Loucy (cell line): ENCODE results near the gene PHKB.

ENCODE experiments used
- H2AFZ ChIP-seq: fragments of 200-600 bp; sonication (generic); 2 replicates; pipeline ENCODE4 v1.6.0; 2016; ENCODE audit warnings: antibody characterized with exemption, mild to moderate bottlenecking, low read length, moderate library complexity
- H3F3A ChIP-seq: fragments of 200-600 bp; 2 replicates; pipeline ENCODE4 v1.6.0; 2016; ENCODE audit warnings: antibody characterized with exemption, low read depth, mild to moderate bottlenecking
- H3K27me3 ChIP-seq: fragments of 200-600 bp; sonication (generic); 2 replicates; pipeline ENCODE4 v1.6.1; 2014; ENCODE audit warnings: low read length, mild to moderate bottlenecking; ENCODE audit not compliant: insufficient read depth, poor library complexity, severe bottlenecking
- H3K36me3 ChIP-seq: fragments of 200-600 bp; sonication (generic); 2 replicates; pipeline ENCODE4 v1.6.1; 2016; ENCODE audit warnings: low read length; ENCODE audit not compliant: insufficient read depth
- H3K4me1 ChIP-seq: fragments of 200-600 bp; sonication (generic); 2 replicates; pipeline ENCODE4 v1.5.1; 2014; ENCODE audit warnings: low read length, mild to moderate bottlenecking; ENCODE audit not compliant: insufficient read depth, poor library complexity, severe bottlenecking
- H3K4me2 ChIP-seq: fragments of 200-600 bp; sonication (generic); 2 replicates; pipeline ENCODE4 v1.6.0; 2014; ENCODE audit warnings: antibody characterized with exemption, low read length, low read depth, mild to moderate bottlenecking; ENCODE audit not compliant: poor library complexity, severe bottlenecking
- H3K4me3 ChIP-seq: fragments of 200-600 bp; sonication (generic); 2 replicates; pipeline ENCODE4 v1.5.1; 2014; ENCODE audit warnings: low read length, mild to moderate bottlenecking, mixed read lengths; ENCODE audit not compliant: poor library complexity, severe bottlenecking
- H3K79me2 ChIP-seq: fragments of 200-600 bp; sonication (generic); 2 replicates; pipeline ENCODE4 v1.6.1; 2014; ENCODE audit warnings: low read length; ENCODE audit not compliant: insufficient read depth
- H3K9ac ChIP-seq: fragments of 200-600 bp; sonication (generic); 2 replicates; pipeline ENCODE4 v1.6.0; 2014; ENCODE audit warnings: mild to moderate bottlenecking, low read depth, low read length, moderate library complexity; ENCODE audit not compliant: poor library complexity, severe bottlenecking
- H3K9me2 ChIP-seq: fragments of 200-600 bp; sonication (generic); replicated peaks from 2 replicates; pipeline ENCODE4 v1.6.1; 2016; ENCODE audit warnings: low read depth, low read length, mixed read lengths
- H3K9me3 ChIP-seq: fragments of 200-600 bp; sonication (generic); 2 replicates; pipeline ENCODE4 v1.6.1; 2014; ENCODE audit warnings: mild to moderate bottlenecking, antibody characterized with exemption, low read length, low read depth; ENCODE audit not compliant: insufficient read depth
- H4K20me1 ChIP-seq: fragments of 200-600 bp; sonication (generic); 2 replicates; pipeline ENCODE4 v1.6.0; 2014; ENCODE audit warnings: antibody characterized with exemption, low read length, mild to moderate bottlenecking; ENCODE audit not compliant: insufficient read depth, poor library complexity, severe bottlenecking
- EZH2phosphoT487 ChIP-seq: fragments of 200-600 bp; IDR thresholded peaks from 2 replicates; pipeline ENCODE4 v1.6.1; 2018; ENCODE audit warnings: antibody characterized with exemption, mild to moderate bottlenecking, moderate library complexity, borderline replicate concordance
- TF ChIP-seq, protein P1 (sequence below): fragments of 200-600 bp; sonication (generic); conservative IDR thresholded peaks from 2 replicates; pipeline ENCODE4 v1.5.1; 2014; ENCODE audit warnings: mild to moderate bottlenecking, antibody characterized with exemption, low read length

Gene PHKB

DNA sequence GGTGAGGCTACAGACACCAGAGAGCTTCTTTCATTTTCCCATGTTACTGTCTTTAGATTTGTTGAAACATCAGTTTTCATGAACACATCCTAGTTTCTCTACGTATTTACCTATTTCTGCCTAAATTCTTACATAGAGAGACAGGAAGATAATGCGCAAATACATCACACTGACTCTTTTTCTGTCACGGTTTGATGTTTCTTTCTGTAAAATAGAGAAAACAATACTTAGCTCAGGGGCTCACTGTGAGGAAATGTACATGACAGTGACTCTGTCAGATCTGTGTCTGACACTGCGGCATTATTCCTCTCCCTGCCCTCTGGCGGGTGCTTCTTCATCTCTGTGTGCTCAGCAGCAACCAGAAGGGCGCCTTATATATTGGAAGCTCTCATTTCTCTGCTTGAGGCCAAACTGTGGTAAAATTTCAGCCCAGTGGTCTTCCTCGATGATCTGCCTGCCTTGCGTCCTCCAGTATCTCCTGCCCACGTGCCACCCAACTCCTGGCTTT is 264.1 kb downstream of the PHKB start:
- Histone ChIP-seq H3K9ac (no peak overlapping the region), H2AFZ (no peak overlapping the region), H3K36me3 (no peaks in the 10 kb centered on the region), H3K27me3 (no peaks in the 10 kb centered on the region), H3K4me2 (no peak overlapping the region), H3K4me3 (no peak overlapping the region), H3K9me2 (no peaks in the 10 kb centered on the region), H3F3A (no peaks in the 10 kb centered on the region), H3K4me1 (no peaks in the 10 kb centered on the region), H3K9me3 (no peaks in the 10 kb centered on the region), H4K20me1 (no peaks in the 10 kb centered on the region), H3K79me2 (no peaks in the 10 kb centered on the region)
- TF ChIP-seq, protein P1, sequence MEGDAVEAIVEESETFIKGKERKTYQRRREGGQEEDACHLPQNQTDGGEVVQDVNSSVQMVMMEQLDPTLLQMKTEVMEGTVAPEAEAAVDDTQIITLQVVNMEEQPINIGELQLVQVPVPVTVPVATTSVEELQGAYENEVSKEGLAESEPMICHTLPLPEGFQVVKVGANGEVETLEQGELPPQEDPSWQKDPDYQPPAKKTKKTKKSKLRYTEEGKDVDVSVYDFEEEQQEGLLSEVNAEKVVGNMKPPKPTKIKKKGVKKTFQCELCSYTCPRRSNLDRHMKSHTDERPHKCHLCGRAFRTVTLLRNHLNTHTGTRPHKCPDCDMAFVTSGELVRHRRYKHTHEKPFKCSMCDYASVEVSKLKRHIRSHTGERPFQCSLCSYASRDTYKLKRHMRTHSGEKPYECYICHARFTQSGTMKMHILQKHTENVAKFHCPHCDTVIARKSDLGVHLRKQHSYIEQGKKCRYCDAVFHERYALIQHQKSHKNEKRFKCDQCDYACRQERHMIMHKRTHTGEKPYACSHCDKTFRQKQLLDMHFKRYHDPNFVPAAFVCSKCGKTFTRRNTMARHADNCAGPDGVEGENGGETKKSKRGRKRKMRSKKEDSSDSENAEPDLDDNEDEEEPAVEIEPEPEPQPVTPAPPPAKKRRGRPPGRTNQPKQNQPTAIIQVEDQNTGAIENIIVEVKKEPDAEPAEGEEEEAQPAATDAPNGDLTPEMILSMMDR = no peak
- no peak for TF ChIP-seq EZH2phosphoT487

DNA sequence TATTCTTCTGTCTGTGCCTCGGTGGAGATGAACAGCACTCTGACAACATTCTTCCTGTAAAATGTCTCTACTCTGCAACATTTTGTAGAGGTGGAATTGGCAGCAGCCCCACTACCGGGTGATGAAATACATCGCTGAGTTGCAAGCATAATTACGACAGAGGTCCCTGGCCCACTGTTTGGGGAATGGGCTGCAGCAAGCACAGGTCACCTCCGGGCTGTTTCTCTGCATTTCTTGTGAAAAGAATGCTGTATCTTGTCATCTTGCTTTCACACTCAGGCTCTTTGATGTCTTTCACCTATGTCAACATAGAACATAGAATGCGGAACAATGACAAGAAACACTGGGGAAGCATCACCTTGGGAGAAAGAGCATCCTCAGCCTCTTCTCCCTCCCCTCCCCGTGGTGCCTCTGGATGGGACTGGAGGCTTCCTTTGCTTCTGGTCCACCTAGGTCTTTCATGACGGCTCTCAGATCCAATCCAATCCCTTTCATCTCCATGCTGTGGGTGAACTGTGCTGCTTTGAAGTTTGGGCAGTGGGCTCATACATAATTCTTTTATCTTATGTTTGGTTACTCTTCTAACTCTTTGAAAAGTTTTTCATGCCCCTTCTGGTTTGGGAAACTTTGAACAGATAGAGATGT is 265.0 kb downstream of the PHKB start:
- Histone ChIP-seq H3K4me3 (no peak overlapping the region), H4K20me1 (no peaks in the 10 kb centered on the region)

GRCh38 chr16:47727131-47727530 is 266.0 kb downstream of the PHKB start:
- no peaks in the 10 kb centered on the region for H3K4me1 ChIP-seq
- no peaks in the 10 kb centered on the region for H3K79me2 ChIP-seq
- H2AFZ ChIP-seq = no peak overlapping the region
- no peak overlapping the region for H3K4me2 ChIP-seq
- no peak for TF ChIP-seq EZH2phosphoT487
- TF ChIP-seq, protein P1 = no peak
- H3K36me3 ChIP-seq = no peaks in the 10 kb centered on the region
- no peaks in the 10 kb centered on the region for H3K9me2 ChIP-seq
- no peak overlapping the region for H3K9ac ChIP-seq
- H3K9me3 ChIP-seq = no peaks in the 10 kb centered on the region
- H3K4me3 ChIP-seq = no peak overlapping the region
- H3F3A ChIP-seq = no peaks in the 10 kb centered on the region
- H4K20me1 ChIP-seq = no peaks in the 10 kb centered on the region
- H3K27me3 ChIP-seq = no peaks in the 10 kb centered on the region

More for the DNA sequence above, 265.0 kb downstream of the PHKB start:
- Histone ChIP-seq H2AFZ (no peak overlapping the region), H3K9me3 (no peaks in the 10 kb centered on the region), H3K27me3 (no peaks in the 10 kb centered on the region), H3K4me1 (no peaks in the 10 kb centered on the region), H3K4me2 (no peak overlapping the region), H3K36me3 (no peaks in the 10 kb centered on the region), H3K9me2 (no peaks in the 10 kb centered on the region), H3K79me2 (no peaks in the 10 kb centered on the region), H3K9ac (no peak overlapping the region), H3F3A (no peaks in the 10 kb centered on the region)
- TF ChIP-seq, protein P1 = no peak
- no peak for TF ChIP-seq EZH2phosphoT487
